ENCODE results near the gene ANKRD6.

Gene ANKRD6

DNA sequence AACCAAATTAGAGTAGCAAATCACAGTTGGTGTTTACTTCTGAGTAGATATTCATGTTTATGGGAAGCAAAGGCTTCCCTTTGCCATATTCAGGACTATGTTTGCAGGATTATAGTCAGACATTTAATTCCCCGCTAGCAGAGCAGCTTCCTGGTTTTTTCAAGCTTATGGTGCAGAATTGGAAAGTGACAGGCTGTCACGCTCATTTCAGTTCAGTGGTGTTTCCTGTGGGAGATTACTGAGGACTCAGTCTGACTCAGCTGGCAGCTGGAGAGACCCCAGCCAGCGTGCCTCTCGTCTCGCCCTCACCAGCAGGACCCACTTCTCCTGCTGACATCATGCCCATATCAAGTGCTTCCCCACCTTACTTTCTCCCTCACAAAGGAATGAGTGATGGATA lies 120.5 kb downstream of the ANKRD6 start:
- TF ChIP-seq, protein P1, sequence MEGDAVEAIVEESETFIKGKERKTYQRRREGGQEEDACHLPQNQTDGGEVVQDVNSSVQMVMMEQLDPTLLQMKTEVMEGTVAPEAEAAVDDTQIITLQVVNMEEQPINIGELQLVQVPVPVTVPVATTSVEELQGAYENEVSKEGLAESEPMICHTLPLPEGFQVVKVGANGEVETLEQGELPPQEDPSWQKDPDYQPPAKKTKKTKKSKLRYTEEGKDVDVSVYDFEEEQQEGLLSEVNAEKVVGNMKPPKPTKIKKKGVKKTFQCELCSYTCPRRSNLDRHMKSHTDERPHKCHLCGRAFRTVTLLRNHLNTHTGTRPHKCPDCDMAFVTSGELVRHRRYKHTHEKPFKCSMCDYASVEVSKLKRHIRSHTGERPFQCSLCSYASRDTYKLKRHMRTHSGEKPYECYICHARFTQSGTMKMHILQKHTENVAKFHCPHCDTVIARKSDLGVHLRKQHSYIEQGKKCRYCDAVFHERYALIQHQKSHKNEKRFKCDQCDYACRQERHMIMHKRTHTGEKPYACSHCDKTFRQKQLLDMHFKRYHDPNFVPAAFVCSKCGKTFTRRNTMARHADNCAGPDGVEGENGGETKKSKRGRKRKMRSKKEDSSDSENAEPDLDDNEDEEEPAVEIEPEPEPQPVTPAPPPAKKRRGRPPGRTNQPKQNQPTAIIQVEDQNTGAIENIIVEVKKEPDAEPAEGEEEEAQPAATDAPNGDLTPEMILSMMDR (conservative IDR thresholded peaks at IDR 0.05; ENCODE audit: low read depth, low read length), result no peak
- DNase-seq (ENCODE audit: low read depth), result no peak
- H3K4me3 ChIP-seq (ENCODE audit: low read depth, low read length), result no peak overlapping the region

DNA sequence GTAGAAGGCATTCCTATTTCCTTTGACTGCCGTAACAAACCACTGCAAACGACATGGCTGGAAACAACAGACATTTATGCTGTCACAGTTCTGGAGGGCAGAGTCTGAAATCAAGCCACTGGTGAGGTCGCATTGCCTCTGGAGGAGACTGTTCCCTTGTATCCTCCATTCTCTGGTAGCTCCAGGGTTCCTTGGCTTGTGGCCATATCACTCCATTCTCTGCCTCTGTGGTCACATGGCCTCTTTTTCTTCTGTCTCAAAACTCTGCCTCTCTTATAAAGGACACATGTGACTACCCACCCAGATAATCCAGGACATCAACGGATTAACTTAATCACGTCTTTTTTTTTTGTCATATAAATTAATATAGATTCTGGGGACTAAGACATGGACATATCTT lies 121.2 kb downstream of the ANKRD6 start:
- TF ChIP-seq, protein P1 (conservative IDR thresholded peaks at IDR 0.05; ENCODE audit: low read depth, low read length), result no peak
- H3K4me3 ChIP-seq (ENCODE audit: low read depth, low read length), result no peak overlapping the region
- no peak for DNase-seq (ENCODE audit: low read depth)

DNA sequence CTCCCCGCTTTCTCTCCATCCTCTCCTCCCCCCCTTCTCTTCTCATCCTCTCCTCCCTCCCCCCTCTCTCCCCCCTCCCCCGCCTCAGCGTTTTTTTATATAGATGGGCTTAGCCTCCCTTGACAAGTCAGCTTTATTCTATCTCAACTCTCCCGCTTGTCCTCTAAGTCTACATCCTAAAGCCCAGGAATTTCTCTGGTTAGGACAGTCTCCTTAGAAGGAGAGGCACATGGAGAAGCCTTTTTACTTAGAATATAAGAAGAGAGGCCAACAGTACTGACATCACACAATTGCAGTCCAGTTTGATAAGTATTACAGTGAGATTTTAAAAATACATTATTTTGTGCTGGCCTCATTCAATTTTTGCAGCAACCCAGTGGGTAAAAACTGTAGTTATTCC lies 122.1 kb downstream of the ANKRD6 start:
- TF ChIP-seq, protein P1 (conservative IDR thresholded peaks at IDR 0.05; ENCODE audit: low read depth, low read length), result no peak
- no peak for DNase-seq (ENCODE audit: low read depth)
- H3K4me3 ChIP-seq (ENCODE audit: low read depth, low read length), result no peak overlapping the region

DNA sequence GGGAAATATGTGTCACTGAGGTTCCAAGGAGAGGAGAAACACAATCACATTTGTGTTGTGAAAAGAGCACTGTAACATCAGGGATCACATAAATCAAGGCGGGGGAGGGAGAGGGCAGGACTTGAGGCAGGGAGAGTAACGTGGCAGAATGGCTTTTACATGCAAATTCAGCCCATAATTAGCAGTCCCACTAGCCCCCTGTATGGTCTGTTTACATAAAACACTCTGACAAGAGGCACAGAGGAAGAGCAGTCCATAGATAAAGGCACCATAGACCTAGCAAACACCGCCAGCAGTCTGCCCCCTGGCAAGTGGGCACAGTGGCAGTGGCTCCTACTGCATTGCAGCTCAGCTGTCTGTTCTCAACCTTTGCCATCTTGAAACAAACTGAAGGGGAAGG lies 122.9 kb downstream of the ANKRD6 start:
- no peak for DNase-seq (ENCODE audit: low read depth)
- no peak overlapping the region for H3K4me3 ChIP-seq (ENCODE audit: low read depth, low read length)
- TF ChIP-seq, protein P1 (conservative IDR thresholded peaks at IDR 0.05; ENCODE audit: low read depth, low read length), result no peak

DNA sequence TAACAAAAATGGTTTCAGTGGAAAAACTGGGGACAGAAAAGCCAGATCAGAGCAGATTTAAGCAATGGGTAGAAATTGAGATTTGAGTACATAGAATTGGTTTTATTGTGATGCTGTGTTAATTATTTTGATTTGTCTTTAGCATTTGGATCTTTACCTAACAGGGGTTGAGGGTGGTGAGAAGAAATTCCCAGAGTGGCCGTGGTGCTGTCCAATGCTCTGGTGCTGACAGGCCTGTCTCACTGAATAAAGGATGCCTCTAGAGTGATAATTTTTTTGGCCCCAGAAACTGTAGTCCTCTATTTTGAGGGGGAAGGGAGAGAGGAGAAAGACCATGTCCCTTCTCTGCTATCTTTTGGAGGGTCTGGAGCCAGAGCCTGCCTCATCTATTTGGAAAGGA lies 126.5 kb downstream of the ANKRD6 start:
- H3K4me3 ChIP-seq (ENCODE audit: low read depth, low read length), result no peak overlapping the region
- peak; percentile 18 for DNase-seq (ENCODE audit: low read depth)
- TF ChIP-seq, protein P1 (conservative IDR thresholded peaks at IDR 0.05; ENCODE audit: low read depth, low read length), result no peak

DNA sequence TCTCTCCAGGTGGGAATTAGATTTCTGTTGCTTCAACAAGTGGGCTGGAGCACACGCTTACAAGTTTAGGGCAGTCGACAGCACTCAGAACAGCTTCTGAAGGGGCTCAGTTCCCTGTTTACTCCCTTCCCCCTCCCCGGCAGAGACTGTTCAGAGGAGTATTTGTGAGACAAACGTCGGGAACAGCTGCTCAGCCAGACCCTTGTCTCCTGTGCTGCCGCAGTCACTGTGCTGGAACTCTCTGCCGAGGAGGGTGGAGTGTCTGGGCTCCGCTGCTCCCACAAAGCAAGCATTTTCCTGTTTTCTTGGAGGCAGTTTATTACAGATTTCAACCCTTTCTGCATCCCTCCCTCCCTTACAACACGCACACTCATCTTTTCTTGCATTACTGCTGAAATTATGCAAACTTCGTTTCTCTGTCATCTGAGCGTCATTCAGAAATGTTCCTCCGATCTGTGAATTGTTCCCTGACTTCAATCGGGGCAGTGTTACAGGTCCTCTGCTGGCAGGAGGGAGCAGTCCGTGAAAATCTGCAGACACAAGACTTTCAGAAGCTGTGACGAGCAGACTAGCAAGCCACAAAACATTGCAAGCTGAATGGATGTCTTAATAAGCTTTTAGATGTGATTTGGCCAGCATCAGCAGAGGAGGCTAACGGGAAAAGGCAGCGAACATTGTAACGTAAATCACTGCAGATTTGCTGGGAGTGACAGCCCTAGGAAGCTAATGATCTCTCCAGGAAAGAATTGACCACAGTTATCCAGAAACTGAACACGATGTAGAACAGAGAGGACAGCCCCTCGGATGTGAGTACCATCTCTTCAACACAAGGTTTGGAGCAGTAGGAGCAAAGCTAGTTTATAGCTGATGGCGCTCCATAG lies 129.4 kb downstream of the ANKRD6 start:
- TF ChIP-seq, protein P1 (conservative IDR thresholded peaks at IDR 0.05; ENCODE audit: low read depth, low read length), result no peak
- no peak overlapping the region for H3K4me3 ChIP-seq (ENCODE audit: low read depth, low read length)

DNA sequence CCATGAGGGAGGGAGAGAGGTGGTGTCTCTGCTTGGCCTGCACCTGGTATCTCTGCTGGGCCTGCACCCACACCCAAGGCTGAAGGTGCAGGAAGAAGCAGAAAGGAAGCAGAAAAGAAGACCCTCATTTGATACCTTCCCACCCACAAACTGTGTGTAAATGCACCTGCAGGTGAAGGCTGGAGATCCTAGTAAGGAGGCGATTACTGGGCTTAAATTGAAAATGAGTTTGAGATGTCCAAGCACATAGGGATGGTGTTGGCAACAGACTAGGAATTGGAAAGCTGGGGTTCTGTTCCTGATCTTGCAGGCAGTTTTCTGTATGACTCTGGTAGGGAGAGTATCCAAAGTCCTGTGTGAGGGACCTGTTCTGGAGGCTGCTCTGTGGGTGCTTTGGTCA lies 130.9 kb downstream of the ANKRD6 start:
- TF ChIP-seq, protein P1 (conservative IDR thresholded peaks at IDR 0.05; ENCODE audit: low read depth, low read length), result no peak
- no peak for DNase-seq (ENCODE audit: low read depth)
- H3K4me3 ChIP-seq (ENCODE audit: low read depth, low read length), result no peak overlapping the region

More for the DNA sequence above, 129.4 kb downstream of the ANKRD6 start:
- DNase-seq (ENCODE audit: low read depth), result no peak
